Measurements from ENCODE around the gene MERTK. TPM values are rescaled to one million over a fixed set of nuclear protein-coding genes. Genes with fewer than 3 reads are reported as not detected.

The MERTK gene
- polyA plus RNA-seq, 1 experiment: 0.84 TPM

DNA sequence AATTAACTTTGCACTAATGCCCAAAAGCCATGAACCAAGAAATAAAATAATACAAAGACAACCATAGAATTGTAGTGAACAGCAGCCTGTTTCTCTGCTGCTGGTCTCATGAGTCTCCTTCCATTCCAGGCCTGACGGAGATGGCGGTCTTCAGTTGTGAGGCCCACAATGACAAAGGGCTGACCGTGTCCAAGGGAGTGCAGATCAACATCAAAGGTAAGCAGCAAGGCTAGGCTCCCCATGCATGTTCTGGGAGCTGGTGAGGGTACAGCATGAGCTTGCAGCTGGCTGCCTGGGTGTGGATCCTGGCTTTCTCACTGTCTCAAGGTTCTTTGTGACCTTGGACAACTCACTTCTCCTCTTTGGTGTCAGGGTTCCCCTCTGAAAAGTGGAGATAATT is 66.7 kb downstream of the MERTK start:
- POLR2A ChIA-PET: no interaction called here
- Histone ChIP-seq H3K9me3 (ENCODE audit: control insufficient read depth, insufficient read depth, low read length) (no peaks in the 10 kb centered on the region), H3K4me3 (ENCODE audit: low read depth, low read length) (no peak overlapping the region), H3K27ac (ENCODE audit: low read depth, low read length) (no peak overlapping the region), H3K27me3 (ENCODE audit: control insufficient read depth, insufficient read depth, low read length) (peaks cover 16% of the 10 kb centered on the region)
- CTCF ChIA-PET: no interaction called here
- TF ChIP-seq CTCF (IDR thresholded peaks at IDR 0.05; ENCODE audit: low read depth, low read length): no peak
- no peak for DNase-seq (ENCODE audit: low read depth, low spot score)

DNA sequence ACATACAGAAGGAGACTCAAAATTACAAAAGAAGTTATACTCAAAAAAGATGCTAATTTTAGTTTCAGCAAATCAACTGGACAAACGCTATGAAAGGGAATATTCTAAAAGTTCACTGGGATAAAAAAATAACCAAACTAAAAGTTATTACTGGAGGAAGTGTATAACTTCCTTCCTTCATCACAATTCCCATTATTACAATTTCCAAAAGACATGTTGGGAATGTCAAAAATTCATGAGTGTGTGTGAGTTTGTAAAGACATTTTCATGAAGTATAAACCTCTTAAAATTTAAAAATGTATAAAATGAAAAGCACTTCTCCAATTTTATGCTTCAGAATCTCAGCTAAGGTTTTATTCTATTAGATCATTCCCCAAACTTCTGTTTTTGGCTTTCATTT is 67.8 kb downstream of the MERTK start:
- TF ChIP-seq CTCF (IDR thresholded peaks at IDR 0.05; ENCODE audit: low read depth, low read length): no peak
- Histone ChIP-seq H3K4me3 (ENCODE audit: low read depth, low read length) (no peak overlapping the region), H3K27me3 (ENCODE audit: control insufficient read depth, insufficient read depth, low read length) (peaks cover 16% of the 10 kb centered on the region), H3K9me3 (ENCODE audit: control insufficient read depth, insufficient read depth, low read length) (no peaks in the 10 kb centered on the region), H3K27ac (ENCODE audit: low read depth, low read length) (no peak overlapping the region)
- ChIA-PET CTCF (no interaction called here), POLR2A (no interaction called here)
- no peak for DNase-seq (ENCODE audit: low read depth, low spot score)

DNA sequence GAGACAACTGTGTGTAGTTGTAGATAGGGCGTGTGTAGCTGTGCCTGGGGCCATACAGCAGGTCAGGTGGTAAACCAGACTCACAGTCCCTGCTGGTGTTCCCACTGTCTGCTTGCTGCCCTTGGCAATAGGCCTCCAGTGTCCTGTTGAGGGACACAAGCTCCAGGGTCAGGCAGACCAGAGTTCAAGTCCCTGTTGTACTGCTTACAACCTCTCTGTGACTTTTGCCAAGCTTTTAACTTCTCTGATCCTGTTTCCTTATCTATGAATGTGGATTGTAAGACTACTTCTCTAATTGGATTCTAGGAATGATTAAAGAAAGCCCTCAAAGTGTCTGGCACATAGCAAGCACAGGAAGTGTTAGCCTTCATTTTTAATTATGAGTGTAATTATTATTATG is 68.6 kb downstream of the MERTK start:
- no peak for TF ChIP-seq CTCF (IDR thresholded peaks at IDR 0.05; ENCODE audit: low read depth, low read length)
- CTCF ChIA-PET: no interaction called here
- Histone ChIP-seq H3K27ac (ENCODE audit: low read depth, low read length) (no peak overlapping the region), H3K27me3 (ENCODE audit: control insufficient read depth, insufficient read depth, low read length) (peaks cover 18% of the 10 kb centered on the region), H3K9me3 (ENCODE audit: control insufficient read depth, insufficient read depth, low read length) (no peaks in the 10 kb centered on the region), H3K4me3 (ENCODE audit: low read depth, low read length) (no peak overlapping the region)
- POLR2A ChIA-PET: no interaction called here
- DNase-seq (ENCODE audit: low read depth, low spot score): no peak

DNA sequence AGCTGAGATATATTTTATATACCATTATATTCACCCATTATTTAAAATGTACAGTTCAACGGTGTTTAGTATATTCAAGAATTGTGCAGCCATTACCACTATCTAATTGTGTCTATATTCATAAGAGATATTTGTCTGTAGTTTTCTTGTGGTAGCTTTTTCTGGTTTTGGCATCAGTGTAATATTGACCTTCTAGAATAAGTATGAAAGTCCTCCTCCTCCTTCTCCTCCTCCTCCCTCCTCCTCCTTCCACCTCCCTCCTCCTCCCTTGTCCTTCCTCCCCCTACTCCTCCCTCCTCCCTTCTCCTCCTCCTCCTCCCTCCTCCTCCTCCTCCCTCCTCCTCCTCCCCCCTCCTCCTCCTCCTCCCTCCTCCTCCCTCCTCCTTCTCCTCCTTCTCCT is 72.0 kb downstream of the MERTK start:
- Histone ChIP-seq H3K27me3 (ENCODE audit: control insufficient read depth, insufficient read depth, low read length) (peaks cover 13% of the 10 kb centered on the region), H3K27ac (ENCODE audit: low read depth, low read length) (no peak overlapping the region), H3K4me3 (ENCODE audit: low read depth, low read length) (no peak overlapping the region), H3K9me3 (ENCODE audit: control insufficient read depth, insufficient read depth, low read length) (no peaks in the 10 kb centered on the region)
- POLR2A ChIA-PET: interaction anchor here (0.7 to 0.8 kb wide), 2 partner anchors 31 to 125 kb away, joined by 3 read pairs; no protein-coding TSS in a partner anchor
- TF ChIP-seq CTCF (IDR thresholded peaks at IDR 0.05; ENCODE audit: low read depth, low read length): no peak
- DNase-seq (ENCODE audit: low read depth, low spot score): no peak
- CTCF ChIA-PET: no interaction called here

- ChIA-PET CTCF (no interaction called here), POLR2A (no interaction called here)
- H3K9me3 ChIP-seq (ENCODE audit: control insufficient read depth, insufficient read depth, low read length): peaks cover 5% of the 10 kb centered on the region; the same call in 1 of the 2 replicates
- no peak overlapping the region for H3K4me3 ChIP-seq (ENCODE audit: low read depth, low read length)
- no peak for TF ChIP-seq CTCF (IDR thresholded peaks at IDR 0.05; ENCODE audit: low read depth, low read length)
- no peak for DNase-seq (ENCODE audit: low read depth, low spot score)
- H3K27me3 ChIP-seq (ENCODE audit: control insufficient read depth, insufficient read depth, low read length): peaks cover 5% of the 10 kb centered on the region
- no peak overlapping the region for H3K27ac ChIP-seq (ENCODE audit: low read depth, low read length)
Observed at GRCh38 chr2:111972955-111973565, 74.7 kb downstream of the MERTK start.

Data from AG04450 (cell line).